D341Med (cell line): ENCODE measurements around the gene RTN4RL1.

Experiments used
- DNase-seq: peaks from one replicate; pipeline ENCODE4 v3.0.0; 2012; ENCODE audit warnings: low spot score

The RTN4RL1 gene

GRCh38 chr17:1919201-1919600, 105.9 kb downstream of the RTN4RL1 start:
- no peak for DNase-seq

GRCh38 chr17:1918346-1919162, 106.6 kb downstream of the RTN4RL1 start:
- no peak for DNase-seq

GRCh38 chr17:1916963-1917715, 108.0 kb downstream of the RTN4RL1 start:
- no peak for DNase-seq

- DNase-seq, result no peak
Observed at GRCh38 chr17:1916316-1916715, 108.8 kb downstream of the RTN4RL1 start.

GRCh38 chr17:1915889-1916288, 109.2 kb downstream of the RTN4RL1 start:
- no peak for DNase-seq

- DNase-seq, result no peak
Observed at GRCh38 chr17:1914661-1915083, 110.5 kb downstream of the RTN4RL1 start.

- DNase-seq, result no peak
Observed at GRCh38 chr17:1913702-1914101, 111.4 kb downstream of the RTN4RL1 start.

GRCh38 chr17:1912146-1912545, 113.0 kb downstream of the RTN4RL1 start:
- no peak for DNase-seq

- DNase-seq, result no peak
Observed at GRCh38 chr17:1909985-1910384, 115.1 kb downstream of the RTN4RL1 start.

GRCh38 chr17:1908699-1909309, 116.3 kb downstream of the RTN4RL1 start:
- DNase-seq, result peak; percentile 71

- peak; percentile 77 for DNase-seq
Observed at GRCh38 chr17:1907909-1908698, 117.0 kb downstream of the RTN4RL1 start.

GRCh38 chr17:1907216-1907631, 117.9 kb downstream of the RTN4RL1 start:
- DNase-seq, result no peak

- no peak for DNase-seq
Observed at GRCh38 chr17:1906662-1907101, 118.5 kb downstream of the RTN4RL1 start.

GRCh38 chr17:1905190-1905913, 119.8 kb downstream of the RTN4RL1 start:
- no peak for DNase-seq

GRCh38 chr17:1904273-1905182, 120.6 kb downstream of the RTN4RL1 start:
- DNase-seq, result no peak

- DNase-seq, result no peak
Observed at GRCh38 chr17:1899403-1900000, 125.6 kb downstream of the RTN4RL1 start.

- no peak for DNase-seq
Observed at GRCh38 chr17:1898872-1899271, 126.3 kb downstream of the RTN4RL1 start.

GRCh38 chr17:1898332-1898731, 126.8 kb downstream of the RTN4RL1 start:
- no peak for DNase-seq

- DNase-seq, result no peak
Observed at GRCh38 chr17:1897105-1897656, 128.0 kb downstream of the RTN4RL1 start.
